Fibroblast of lung (primary cell): ENCODE measurements around the gene ITGA7. TPM values are rescaled to one million over a fixed set of nuclear protein-coding genes. Genes with fewer than 3 reads are reported as not detected.

Source experiments
- DNase-seq, 2 donors: peaks; one replicate each; pipeline versions ENCODE4 v3.0.0 to v3.0.0-alpha.2; 2010; ENCODE audit warnings: low read depth in 2 of 2
- H2AFZ ChIP-seq: 2 replicates; pipeline ENCODE4 v1.5.1; 2012; ENCODE audit warnings: low read length, control low read depth, inconsistent platforms
- H3K27ac ChIP-seq: 2 replicates; pipeline ENCODE4 v1.5.1; 2011; ENCODE audit warnings: low read length, control low read depth; ENCODE audit not compliant: insufficient read depth
- H3K27me3 ChIP-seq: 2 replicates; pipeline ENCODE4 v1.5.1; 2011; ENCODE audit warnings: mild to moderate bottlenecking, low read length; ENCODE audit not compliant: control insufficient read depth, insufficient read depth
- H3K36me3 ChIP-seq: 2 replicates; pipeline ENCODE4 v1.5.1; 2011; ENCODE audit warnings: low read length; ENCODE audit not compliant: control insufficient read depth, insufficient read depth
- H3K4me1 ChIP-seq: 2 replicates; pipeline ENCODE4 v1.5.1; 2011; ENCODE audit warnings: low read length; ENCODE audit not compliant: control insufficient read depth, insufficient read depth; ENCODE audit errors: extremely low read depth
- H3K4me2 ChIP-seq: 2 replicates; pipeline ENCODE4 v1.5.1; 2011; ENCODE audit warnings: low read length, control low read depth; ENCODE audit not compliant: insufficient read depth; ENCODE audit errors: extremely low read depth
- H3K4me3 ChIP-seq, 4 experiments: fragments of 200-600 bp in 1 of 4; sonication (generic) in 1 of 4; replicated peaks in 1 of 4; 2 replicates each; pipeline ENCODE4 v1.5.1; 2011 to 2016; ENCODE audit warnings: low read length in 4 of 4, low read depth in 3 of 4, mild to moderate bottlenecking in 3 of 4, control low read depth in 2 of 4, inconsistent platforms in 1 of 4, mixed read lengths in 1 of 4; ENCODE audit not compliant: insufficient read depth in 1 of 4; ENCODE audit errors: control extremely low read depth in 1 of 4
- H3K79me2 ChIP-seq: 2 replicates; pipeline ENCODE4 v1.5.1; 2012; ENCODE audit warnings: mild to moderate bottlenecking, low read length, inconsistent platforms; ENCODE audit not compliant: control insufficient read depth, insufficient read depth
- H3K9ac ChIP-seq: 2 replicates; pipeline ENCODE4 v1.5.1; 2011; ENCODE audit warnings: mild to moderate bottlenecking, low read length, control low read depth; ENCODE audit not compliant: insufficient read depth
- H3K9me3 ChIP-seq: 2 replicates; pipeline ENCODE4 v1.5.1; 2012; ENCODE audit warnings: low read depth, low read length; ENCODE audit not compliant: control insufficient read depth, insufficient read depth
- H4K20me1 ChIP-seq: 2 replicates; pipeline ENCODE4 v1.5.1; 2011; ENCODE audit warnings: low read length; ENCODE audit not compliant: control insufficient read depth, insufficient read depth; ENCODE audit errors: extremely low read depth
- EZH2 ChIP-seq: IDR thresholded peaks from 2 replicates; pipeline ENCODE4 v1.5.1; 2012; ENCODE audit warnings: low read length, control low read depth, mild to moderate bottlenecking; ENCODE audit errors: missing control alignments
- polyA plus RNA-seq, 2 donors: library from polyadenylated mRNA; depleted of rRNA in 1 of 2; stranded (reverse) in 1 of 2; unstranded in 1 of 2; fragments of >200 nt; gene quantifications; 2 replicates each; pipeline ENCODE4 v1.2.1, GENCODE V29; 2011 to 2012; ENCODE audit warnings: missing spikeins in 1 of 2
- total RNA-seq: library from RNA; depleted of rRNA; stranded (reverse); fragments of >200 nt; gene quantifications from 2 replicates; pipeline ENCODE4 v1.2.1, GENCODE V29; 2014
- TF ChIP-seq, protein P1 (sequence below), 2 donors: IDR thresholded peaks in 1 of 2; conservative IDR thresholded peaks in 1 of 2; 1 replicate in 1 of 2; 2 replicates in 1 of 2; pipeline ENCODE4 v1.5.1; 2011 to 2012; ENCODE audit warnings: low read length in 2 of 2, control low read depth in 1 of 2, inconsistent platforms in 1 of 2, low read depth in 1 of 2, mild to moderate bottlenecking in 1 of 2

ITGA7 gene
- total and polyA plus RNA-seq, 2 donors (not counting 1 experiment from before 2014, with no cell fraction given), result 42.7 to 130 TPM

DNA sequence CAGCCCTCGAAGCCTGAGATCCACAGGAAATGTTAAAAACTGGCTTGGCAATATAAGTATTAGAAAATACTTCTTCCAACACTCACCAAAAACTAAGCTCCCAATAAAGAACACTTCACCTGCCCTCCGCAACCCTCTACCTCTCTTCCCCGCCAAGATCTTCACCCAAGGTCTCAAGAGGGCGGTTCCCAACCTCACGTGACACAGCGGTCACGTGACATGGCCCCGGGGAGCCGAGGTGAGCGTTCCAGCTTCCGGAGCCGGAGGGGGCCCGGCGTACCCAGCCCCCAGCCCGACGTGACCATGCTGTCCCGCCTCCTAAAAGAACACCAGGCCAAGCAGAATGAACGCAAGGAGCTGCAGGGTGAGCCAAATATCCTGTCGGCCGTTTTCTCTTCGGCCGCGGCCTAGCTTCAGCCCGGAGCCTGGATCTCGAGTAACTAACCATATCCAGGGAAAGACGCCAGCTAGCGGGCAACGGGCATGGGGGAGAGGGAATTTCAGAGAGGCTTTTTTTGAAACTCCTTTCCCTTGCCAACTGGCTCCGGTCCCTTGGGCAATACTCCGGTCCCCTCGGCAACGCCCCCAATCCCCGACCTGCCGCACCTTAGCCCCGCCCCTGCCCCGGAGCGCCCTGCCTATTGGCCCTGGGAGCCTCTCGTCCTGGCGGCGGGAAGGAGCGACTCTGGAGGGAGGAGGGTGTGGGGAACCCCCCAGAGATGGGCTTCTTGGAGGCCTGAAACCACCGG, 8.3 kb upstream of the ITGA7 start, which contains the start of gene BLOC1S1:
BLOC1S1 (plus strand) TSS at position 214 of the 749 bp plus-strand sequence; CDS start at position 220, 6 bp downstream.
- H3K4me1 ChIP-seq, result peaks cover 63% of the 10 kb centered on the region
- TF ChIP-seq, protein P1, sequence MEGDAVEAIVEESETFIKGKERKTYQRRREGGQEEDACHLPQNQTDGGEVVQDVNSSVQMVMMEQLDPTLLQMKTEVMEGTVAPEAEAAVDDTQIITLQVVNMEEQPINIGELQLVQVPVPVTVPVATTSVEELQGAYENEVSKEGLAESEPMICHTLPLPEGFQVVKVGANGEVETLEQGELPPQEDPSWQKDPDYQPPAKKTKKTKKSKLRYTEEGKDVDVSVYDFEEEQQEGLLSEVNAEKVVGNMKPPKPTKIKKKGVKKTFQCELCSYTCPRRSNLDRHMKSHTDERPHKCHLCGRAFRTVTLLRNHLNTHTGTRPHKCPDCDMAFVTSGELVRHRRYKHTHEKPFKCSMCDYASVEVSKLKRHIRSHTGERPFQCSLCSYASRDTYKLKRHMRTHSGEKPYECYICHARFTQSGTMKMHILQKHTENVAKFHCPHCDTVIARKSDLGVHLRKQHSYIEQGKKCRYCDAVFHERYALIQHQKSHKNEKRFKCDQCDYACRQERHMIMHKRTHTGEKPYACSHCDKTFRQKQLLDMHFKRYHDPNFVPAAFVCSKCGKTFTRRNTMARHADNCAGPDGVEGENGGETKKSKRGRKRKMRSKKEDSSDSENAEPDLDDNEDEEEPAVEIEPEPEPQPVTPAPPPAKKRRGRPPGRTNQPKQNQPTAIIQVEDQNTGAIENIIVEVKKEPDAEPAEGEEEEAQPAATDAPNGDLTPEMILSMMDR (conservative IDR thresholded peaks at IDR 0.05 in 1 of 2, IDR thresholded peaks at IDR 0.05 in 1 of 2; ENCODE audit: low read depth in 1 of 2, low read length in 2 of 2), result no peak
- TF ChIP-seq EZH2, result no peak
- DNase-seq, result peak; percentile 90 to 96

GRCh38 chr12:55715169-55715764, 7.6 kb upstream of the ITGA7 start:
- Histone ChIP-seq H3K4me3 (peak overlapping the region; percentile 53 to 77 (median 66)), H3K27ac (peak overlapping the region; percentile 90), H3K9me3 (no peaks in the 10 kb centered on the region), H3K27me3 (no peaks in the 10 kb centered on the region), H3K9ac (no peak overlapping the region), H3K79me2 (peaks cover 4% of the 10 kb centered on the region), H3K4me2 (peak overlapping the region; percentile 81), H2AFZ (peak overlapping the region; percentile 63), H4K20me1 (no peaks in the 10 kb centered on the region), H3K36me3 (no peaks in the 10 kb centered on the region), H3K4me1 (peaks cover 58% of the 10 kb centered on the region)
- TF ChIP-seq, protein P1 (conservative IDR thresholded peaks at IDR 0.05 in 1 of 2, IDR thresholded peaks at IDR 0.05 in 1 of 2; ENCODE audit: low read depth in 1 of 2, low read length in 2 of 2), result no peak
- no peak for TF ChIP-seq EZH2
- peak in 1 of 2 donors; percentile 66 for DNase-seq

More for the DNA sequence above, 8.3 kb upstream of the ITGA7 start, which contains the start of gene BLOC1S1:
- no peaks in the 10 kb centered on the region for H4K20me1 ChIP-seq
- H3K9me3 ChIP-seq, result no peaks in the 10 kb centered on the region
- H3K79me2 ChIP-seq, result peaks cover 4% of the 10 kb centered on the region
- peak within 1 kb of the TSS; percentile 77 for H3K9ac ChIP-seq
- H3K27ac ChIP-seq, result peak within 1 kb of the TSS; percentile 90
- peak within 1 kb of the TSS; percentile 53 to 77 (median 66) for H3K4me3 ChIP-seq
- peak within 1 kb of the TSS; percentile 63 for H2AFZ ChIP-seq
- H3K36me3 ChIP-seq, result no peaks in the 10 kb centered on the region
- no peaks in the 10 kb centered on the region for H3K27me3 ChIP-seq
- peak within 1 kb of the TSS; percentile 81 for H3K4me2 ChIP-seq

- Histone ChIP-seq H3K4me1 (peaks cover 54% of the 10 kb centered on the region), H3K4me2 (peak overlapping the region; percentile 46)
- no peak for TF ChIP-seq EZH2
- TF ChIP-seq, protein P1 (conservative IDR thresholded peaks at IDR 0.05 in 1 of 2, IDR thresholded peaks at IDR 0.05 in 1 of 2; ENCODE audit: low read depth in 1 of 2, low read length in 2 of 2), result no peak
These were observed 6.0 kb upstream of the ITGA7 start for GRCh38 chr12:55713721-55714120.

More at GRCh38 chr12:55713721-55714120, 6.0 kb upstream of the ITGA7 start:
- peak; percentile 83 to 90 for DNase-seq
- Histone ChIP-seq H3K9ac (no peak overlapping the region), H3K79me2 (peaks cover 4% of the 10 kb centered on the region), H3K27me3 (no peaks in the 10 kb centered on the region), H3K4me3 (no peak overlapping the region), H4K20me1 (no peaks in the 10 kb centered on the region), H3K9me3 (no peaks in the 10 kb centered on the region), H3K36me3 (no peaks in the 10 kb centered on the region), H2AFZ (no peak overlapping the region), H3K27ac (peak overlapping the region; percentile 55)
